ENCODE measurements around the gene GBGT1.

DNA sequence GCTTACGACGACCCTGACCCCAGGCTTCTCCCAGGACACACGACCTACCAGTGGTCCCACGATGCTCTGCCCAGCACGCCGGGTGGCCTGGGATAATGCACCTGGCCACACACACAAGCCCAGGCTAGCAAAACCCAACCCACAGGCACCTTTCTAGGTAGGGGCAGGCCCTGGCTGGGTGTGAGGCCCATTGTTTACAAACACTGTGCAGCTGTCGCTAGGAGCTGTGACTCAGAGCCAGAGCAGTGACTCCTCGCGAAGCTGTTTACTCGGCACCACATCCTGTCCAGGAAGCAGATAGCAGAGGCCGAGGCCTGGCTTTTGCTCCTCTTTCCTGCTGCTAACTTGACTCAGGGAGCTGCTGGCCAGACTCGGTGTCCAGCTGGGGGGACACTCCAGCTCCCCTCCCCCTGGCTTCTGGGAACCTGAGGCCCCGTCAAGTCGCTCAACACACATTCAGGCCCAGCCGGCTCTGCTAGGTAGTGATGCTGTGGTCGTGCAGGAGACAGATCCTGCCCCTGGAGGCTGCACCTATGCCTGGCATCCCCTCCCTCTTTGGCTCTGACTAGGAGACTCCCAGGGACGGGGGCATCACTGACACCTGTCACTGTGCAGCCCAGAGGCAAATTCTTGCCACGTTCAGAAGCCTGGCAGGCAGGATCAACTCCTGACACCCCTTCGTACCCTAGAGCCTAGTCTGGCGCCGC, 29.9 kb downstream of the GBGT1 start:
- TF ChIP-seq SUZ12 (IDR thresholded peaks at IDR 0.05; ENCODE audit: extremely low read depth, insufficient read depth, insufficient read length) (no peak), YY1 (IDR thresholded peaks at IDR 0.05; ENCODE audit: insufficient read depth, insufficient read length) (no peak), ZNF274 (IDR thresholded peaks at IDR 0.05; ENCODE audit: low read depth, low read length) (no peak)
